Measurements from ENCODE around the gene CHST3. TPM values are rescaled to one million over a fixed set of nuclear protein-coding genes. Genes with fewer than 3 reads are reported as not detected.
A peak's percentile ranks its signal among the peaks of the same experiment; 100 is the strongest.

CHST3 gene
- total and polyA plus RNA-seq, 9 of the 15 experiments (the other 6 are each of a cell fraction or from before 2014, with no cell fraction given): 0.01 to 1.3 (median 0.15) TPM

DNA sequence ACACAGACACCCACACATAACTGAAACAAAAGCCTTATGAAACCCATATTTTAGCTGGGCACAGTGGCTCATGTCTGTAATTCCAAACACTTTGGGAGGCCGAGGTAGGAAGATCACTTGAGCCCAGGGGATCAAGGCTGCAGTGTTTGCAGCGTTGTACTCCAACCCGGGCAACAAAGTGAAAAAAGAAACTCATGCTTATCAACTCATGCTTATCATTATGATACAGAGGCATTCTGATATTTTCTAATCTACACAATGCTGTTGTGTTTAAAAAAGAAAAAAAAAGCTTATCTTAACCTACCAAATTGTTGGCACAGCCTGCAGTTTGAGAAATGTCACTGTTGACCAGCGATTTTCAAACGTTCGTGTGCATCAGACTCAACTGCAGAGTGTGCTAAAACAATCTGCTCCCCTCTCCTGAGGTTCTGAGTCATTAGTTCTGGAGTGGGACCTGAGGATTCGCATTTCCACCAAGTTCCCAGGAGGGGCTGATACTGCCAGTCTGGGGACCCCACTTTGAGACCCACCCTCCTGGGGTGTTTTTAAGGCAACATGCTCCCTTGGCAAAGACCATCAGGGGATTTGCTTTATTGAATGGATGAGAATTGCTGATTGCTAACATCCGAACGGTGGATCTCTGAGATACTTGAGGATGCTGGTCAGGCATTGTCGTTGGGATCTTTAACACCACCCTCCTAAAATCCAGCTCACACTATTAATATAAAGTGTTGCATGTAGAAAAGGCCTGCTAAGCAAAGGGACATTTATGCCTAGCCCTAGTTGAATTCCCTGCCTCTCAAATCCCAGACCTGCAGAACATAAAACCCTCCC is 16.2 kb downstream of the CHST3 start (continued):
- TF ChIP-seq ZEB2 (IDR thresholded peaks at IDR 0.05) (no peak), KLF16 (IDR thresholded peaks at IDR 0.05) (peak; percentile 92), FOXA3 (CRISPR knock-in tag; conservative IDR thresholded peaks at IDR 0.05 in 1 of 2, IDR thresholded peaks at IDR 0.05 in 1 of 2) (peak; percentile 16 to 71; a peak in 2 of 4 replicates), ZZZ3 (IDR thresholded peaks at IDR 0.05) (no peak), CREM (IDR thresholded peaks at IDR 0.05; ENCODE audit: low read depth) (peak; percentile 38; the same call in 1 of the 2 replicates), TAL1 (IDR thresholded peaks at IDR 0.05) (peak; percentile 97), GATAD2A (IDR thresholded peaks at IDR 0.05) (0 out of 2 replicates have a peak, but pooled peaks have one; percentile 46), CTBP1 (IDR thresholded peaks at IDR 0.05; ENCODE audit: borderline replicate concordance) (peak; percentile 67; the same call in 1 of the 2 replicates), RBFOX2 (IDR thresholded peaks at IDR 0.05; ENCODE audit: low read depth, low read length) (no peak), ZNF232 (CRISPR knock-in tag; IDR thresholded peaks at IDR 0.05) (no peak), NFE2 (IDR thresholded peaks at IDR 0.05; ENCODE audit: low read depth) (peak; percentile 17; the same call in 1 of the 2 replicates), MYBL2 (IDR thresholded peaks at IDR 0.05; ENCODE audit: low read depth) (peak; percentile 46; the same call in 1 of the 2 replicates), MYBL2 (CRISPR knock-in tag; IDR thresholded peaks at IDR 0.05; ENCODE audit: borderline replicate concordance) (no peak), PML (IDR thresholded peaks at IDR 0.05; ENCODE audit: low read length) (peak; percentile 89), MTA1 (IDR thresholded peaks at IDR 0.05; ENCODE audit: borderline replicate concordance) (peak; percentile 75), FOXJ2 (tag; IDR thresholded peaks at IDR 0.05) (peak; percentile 87), CC2D1A (IDR thresholded peaks at IDR 0.05) (0 out of 2 replicates have a peak, but pooled peaks have one; percentile 26), MEIS2 (IDR thresholded peaks at IDR 0.05; ENCODE audit: partially characterized antibody) (peak; percentile 45), C11orf30 (IDR thresholded peaks at IDR 0.05; ENCODE audit: low read depth) (peak; percentile 36), SMARCC2 (IDR thresholded peaks at IDR 0.05; ENCODE audit: low read depth) (peak; percentile 75), POLR2A (conservative IDR thresholded peaks at IDR 0.05) (no peak), DDX20 (tag; IDR thresholded peaks at IDR 0.05; ENCODE audit: low read depth) (0 out of 2 replicates have a peak, but pooled peaks have one; percentile 56), ETS2 (tag; IDR thresholded peaks at IDR 0.05; ENCODE audit: borderline replicate concordance, poor library complexity, severe bottlenecking) (no peak), JUND (IDR thresholded peaks at IDR 0.05; ENCODE audit: borderline replicate concordance, low read depth, low read length) (peak; percentile 60; the same call in 1 of the 2 replicates), JUND (tag; IDR thresholded peaks at IDR 0.05; ENCODE audit: borderline replicate concordance, low read depth, low read length) (peak; percentile 80; the same call in 2 of the 3 replicates)
- TF ChIP-seq, protein P1, sequence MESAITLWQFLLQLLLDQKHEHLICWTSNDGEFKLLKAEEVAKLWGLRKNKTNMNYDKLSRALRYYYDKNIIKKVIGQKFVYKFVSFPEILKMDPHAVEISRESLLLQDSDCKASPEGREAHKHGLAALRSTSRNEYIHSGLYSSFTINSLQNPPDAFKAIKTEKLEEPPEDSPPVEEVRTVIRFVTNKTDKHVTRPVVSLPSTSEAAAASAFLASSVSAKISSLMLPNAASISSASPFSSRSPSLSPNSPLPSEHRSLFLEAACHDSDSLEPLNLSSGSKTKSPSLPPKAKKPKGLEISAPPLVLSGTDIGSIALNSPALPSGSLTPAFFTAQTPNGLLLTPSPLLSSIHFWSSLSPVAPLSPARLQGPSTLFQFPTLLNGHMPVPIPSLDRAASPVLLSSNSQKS (CRISPR knock-in tag; IDR thresholded peaks at IDR 0.05): no peak
- TF ChIP-seq, protein P2, sequence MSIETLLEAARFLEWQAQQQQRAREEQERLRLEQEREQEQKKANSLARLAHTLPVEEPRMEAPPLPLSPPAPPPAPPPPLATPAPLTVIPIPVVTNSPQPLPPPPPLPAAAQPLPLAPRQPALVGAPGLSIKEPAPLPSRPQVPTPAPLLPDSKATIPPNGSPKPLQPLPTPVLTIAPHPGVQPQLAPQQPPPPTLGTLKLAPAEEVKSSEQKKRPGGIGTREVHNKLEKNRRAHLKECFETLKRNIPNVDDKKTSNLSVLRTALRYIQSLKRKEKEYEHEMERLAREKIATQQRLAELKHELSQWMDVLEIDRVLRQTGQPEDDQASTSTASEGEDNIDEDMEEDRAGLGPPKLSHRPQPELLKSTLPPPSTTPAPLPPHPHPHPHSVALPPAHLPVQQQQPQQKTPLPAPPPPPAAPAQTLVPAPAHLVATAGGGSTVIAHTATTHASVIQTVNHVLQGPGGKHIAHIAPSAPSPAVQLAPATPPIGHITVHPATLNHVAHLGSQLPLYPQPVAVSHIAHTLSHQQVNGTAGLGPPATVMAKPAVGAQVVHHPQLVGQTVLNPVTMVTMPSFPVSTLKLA (conservative IDR thresholded peaks at IDR 0.05): peak in 1 of 2 experiments; percentile 56; a peak in 2 of 4 replicates
- TF ChIP-seq, protein P3, sequence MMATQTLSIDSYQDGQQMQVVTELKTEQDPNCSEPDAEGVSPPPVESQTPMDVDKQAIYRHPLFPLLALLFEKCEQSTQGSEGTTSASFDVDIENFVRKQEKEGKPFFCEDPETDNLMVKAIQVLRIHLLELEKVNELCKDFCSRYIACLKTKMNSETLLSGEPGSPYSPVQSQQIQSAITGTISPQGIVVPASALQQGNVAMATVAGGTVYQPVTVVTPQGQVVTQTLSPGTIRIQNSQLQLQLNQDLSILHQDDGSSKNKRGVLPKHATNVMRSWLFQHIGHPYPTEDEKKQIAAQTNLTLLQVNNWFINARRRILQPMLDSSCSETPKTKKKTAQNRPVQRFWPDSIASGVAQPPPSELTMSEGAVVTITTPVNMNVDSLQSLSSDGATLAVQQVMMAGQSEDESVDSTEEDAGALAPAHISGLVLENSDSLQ (IDR thresholded peaks at IDR 0.05): 0 out of 2 replicates have a peak, but pooled peaks have one; percentile 18

All from K562 (cell line).